H9 (cell line): ENCODE data around the gene ALG9. TPM values are rescaled to one million over a fixed set of nuclear protein-coding genes. Genes with fewer than 3 reads are reported as not detected.

ENCODE experiments used
- DNase-seq: peaks from one replicate; pipeline ENCODE4 v3.0.0-alpha.2; 2017
- H2AFZ ChIP-seq: one replicate; pipeline ENCODE4 v1.6.1; 2013; ENCODE audit warnings: mild to moderate bottlenecking, low read length, control low read depth, moderate library complexity
- H2AK5ac ChIP-seq: 2 replicates; pipeline ENCODE4 v1.6.1; 2013; ENCODE audit warnings: low read length, control low read depth, mixed read lengths; ENCODE audit not compliant: insufficient read length
- H2BK120ac ChIP-seq: one replicate; pipeline ENCODE4 v1.6.1; 2013; ENCODE audit warnings: low read depth, mild to moderate bottlenecking, low read length, control low read depth, inconsistent platforms; ENCODE audit not compliant: poor library complexity, severe bottlenecking
- H2BK12ac ChIP-seq: 2 replicates; pipeline ENCODE4 v1.6.1; 2013; ENCODE audit warnings: low read length, control low read depth, mixed read lengths, low read depth; ENCODE audit not compliant: insufficient read length
- H2BK15ac ChIP-seq: 2 replicates; pipeline ENCODE4 v1.6.1; 2013; ENCODE audit warnings: low read depth, low read length, control low read depth
- H2BK20ac ChIP-seq: one replicate; pipeline ENCODE4 v1.6.1; 2013; ENCODE audit warnings: low read depth, mild to moderate bottlenecking, low read length, control low read depth, inconsistent platforms; ENCODE audit not compliant: poor library complexity, severe bottlenecking
- H2BK5ac ChIP-seq: 2 replicates; pipeline ENCODE4 v1.6.1; 2013; ENCODE audit warnings: low read length, control low read depth, mixed read lengths; ENCODE audit not compliant: insufficient read length
- H3K14ac ChIP-seq: 2 replicates; pipeline ENCODE4 v1.6.1; 2013; ENCODE audit warnings: low read length, control low read depth; ENCODE audit not compliant: insufficient read depth
- H3K18ac ChIP-seq: 2 replicates; pipeline ENCODE4 v1.6.1; 2013; ENCODE audit warnings: low read depth, mild to moderate bottlenecking, mixed read lengths, low read length, control low read depth; ENCODE audit not compliant: insufficient read length
- H3K23ac ChIP-seq: 2 replicates; pipeline ENCODE4 v1.6.1; 2013; ENCODE audit warnings: low read length, control low read depth, mixed read lengths, low read depth; ENCODE audit not compliant: insufficient read length
- H3K23me2 ChIP-seq: 2 replicates; pipeline ENCODE4 v1.6.1; 2013; ENCODE audit warnings: low read depth, mild to moderate bottlenecking, mixed read lengths, low read length, control low read depth; ENCODE audit not compliant: insufficient read length, poor library complexity, severe bottlenecking
- H3K27ac ChIP-seq: 2 replicates; pipeline ENCODE4 v1.5.1; 2013; ENCODE audit warnings: low read length, control low read depth, mixed read lengths, low read depth; ENCODE audit not compliant: insufficient read length
- H3K27me3 ChIP-seq: 2 replicates; pipeline ENCODE4 v1.6.1; 2013; ENCODE audit warnings: low read length, control low read depth, inconsistent platforms; ENCODE audit not compliant: insufficient read depth
- H3K4ac ChIP-seq: 2 replicates; pipeline ENCODE4 v1.6.1; 2013; ENCODE audit warnings: low read depth, mild to moderate bottlenecking, control low read depth, inconsistent platforms, low read length, moderate library complexity
- H3K4me1 ChIP-seq: 2 replicates; pipeline ENCODE4 v1.6.1; 2013; ENCODE audit warnings: low read length, control low read depth, inconsistent platforms; ENCODE audit not compliant: insufficient read depth
- H3K4me2 ChIP-seq: 2 replicates; pipeline ENCODE4 v1.6.1; 2013; ENCODE audit warnings: low read length, control low read depth, mixed read lengths; ENCODE audit not compliant: insufficient read length, insufficient read depth
- H3K56ac ChIP-seq: 2 replicates; pipeline ENCODE4 v1.6.1; 2013; ENCODE audit warnings: low read depth, mild to moderate bottlenecking, mixed read lengths, low read length, control low read depth; ENCODE audit not compliant: insufficient read length
- H3K79me1 ChIP-seq: 2 replicates; pipeline ENCODE4 v1.6.1; 2013; ENCODE audit warnings: low read depth, mild to moderate bottlenecking, moderate library complexity, low read length, control low read depth, inconsistent platforms; ENCODE audit not compliant: insufficient read depth, poor library complexity, severe bottlenecking
- H3K79me2 ChIP-seq: 2 replicates; pipeline ENCODE4 v1.6.1; 2013; ENCODE audit warnings: low read length, control low read depth, inconsistent platforms; ENCODE audit not compliant: insufficient read depth
- H3K9ac ChIP-seq: 2 replicates; pipeline ENCODE4 v1.6.1; 2013; ENCODE audit warnings: low read length, control low read depth, mixed read lengths; ENCODE audit not compliant: insufficient read length; ENCODE audit errors: extremely low read depth
- H3K9me3 ChIP-seq: one replicate; pipeline ENCODE4 v1.6.1; 2013; ENCODE audit warnings: low read depth, low read length, inconsistent platforms; ENCODE audit not compliant: control insufficient read depth
- H3T11ph ChIP-seq: one replicate; pipeline ENCODE4 v1.6.1; 2013; ENCODE audit warnings: mild to moderate bottlenecking, low read length, control low read depth, inconsistent platforms
- H4K20me1 ChIP-seq: one replicate; pipeline ENCODE4 v1.6.1; 2013; ENCODE audit not compliant: control insufficient read depth, insufficient read length, insufficient read depth
- H4K5ac ChIP-seq: 2 replicates; pipeline ENCODE4 v1.6.1; 2013; ENCODE audit warnings: low read depth, mild to moderate bottlenecking, mixed read lengths, low read length, control low read depth; ENCODE audit not compliant: insufficient read length
- H4K8ac ChIP-seq: replicated peaks from 2 replicates; pipeline ENCODE4 v1.6.1; 2013; ENCODE audit warnings: low read length, control low read depth, mixed read lengths, low read depth; ENCODE audit not compliant: insufficient read length
- H4K91ac ChIP-seq: 2 replicates; pipeline ENCODE4 v1.6.1; 2013; ENCODE audit warnings: low read depth, mild to moderate bottlenecking, moderate library complexity, mixed read lengths, low read length, control low read depth; ENCODE audit not compliant: insufficient read length
- H3K27ac Mint-ChIP-seq, 3 experiments: 2 replicates in 2 of 3; 3 replicates in 1 of 3; pipeline ENCODE4 v1.8.0; 2020 to 2021; ENCODE audit warnings: mixed read lengths in 3 of 3, mild to moderate bottlenecking in 1 of 3, moderate library complexity in 1 of 3
- H3K27me3 Mint-ChIP-seq: 2 replicates; pipeline ENCODE4 v1.8.0; 2021; ENCODE audit warnings: low read depth, mild to moderate bottlenecking, moderate library complexity, mixed read lengths
- H3K36me3 Mint-ChIP-seq, 3 experiments: 2 replicates in 2 of 3; 3 replicates in 1 of 3; pipeline ENCODE4 v1.8.0; 2020 to 2021; ENCODE audit warnings: low read depth in 3 of 3, mixed read lengths in 3 of 3; ENCODE audit not compliant: insufficient read depth in 1 of 3
- H3K4me1 Mint-ChIP-seq, 2 experiments: 2 replicates each; pipeline ENCODE4 v1.8.0; 2020; ENCODE audit warnings: mixed read lengths in 2 of 2
- H3K4me3 Mint-ChIP-seq, 2 experiments: 2 replicates in 1 of 2; 3 replicates in 1 of 2; pipeline ENCODE4 v1.8.0; 2020 to 2021; ENCODE audit warnings: mild to moderate bottlenecking in 2 of 2, mixed read lengths in 2 of 2, moderate library complexity in 1 of 2
- H3K9me3 Mint-ChIP-seq, 2 experiments: 2 replicates in 1 of 2; 3 replicates in 1 of 2; pipeline ENCODE4 v1.8.0; 2020; ENCODE audit warnings: mild to moderate bottlenecking in 2 of 2, mixed read lengths in 2 of 2, moderate library complexity in 1 of 2
- WGBS: extraction: QIAGEN DNeasy Blood & Tissue Kit; methylation state at CpG from one replicate; pipeline ENCODE4 v1.1.7; 2013; ENCODE audit warnings: missing lambda C conversion rate, low lambda C conversion rate, mixed read lengths; ENCODE audit not compliant: insufficient read length; ENCODE audit errors: extremely low coverage; 5-methylcytosine and 5-hydroxymethylcytosine counted together
- total RNA-seq: library from RNA; stranded (reverse); gene quantifications from 2 replicates; pipeline ENCODE4 v1.2.1, GENCODE V29; 2021
- TF ChIP-seq, protein P1 (sequence below): fragments of 200-600 bp; sonication (generic); conservative IDR thresholded peaks from 3 replicates; pipeline ENCODE4 v1.8.0; 2021; ENCODE audit warnings: antibody characterized with exemption, mild to moderate bottlenecking

Gene ALG9
- total RNA-seq, 1 experiment from 2014 or later = 26.0 TPM

DNA sequence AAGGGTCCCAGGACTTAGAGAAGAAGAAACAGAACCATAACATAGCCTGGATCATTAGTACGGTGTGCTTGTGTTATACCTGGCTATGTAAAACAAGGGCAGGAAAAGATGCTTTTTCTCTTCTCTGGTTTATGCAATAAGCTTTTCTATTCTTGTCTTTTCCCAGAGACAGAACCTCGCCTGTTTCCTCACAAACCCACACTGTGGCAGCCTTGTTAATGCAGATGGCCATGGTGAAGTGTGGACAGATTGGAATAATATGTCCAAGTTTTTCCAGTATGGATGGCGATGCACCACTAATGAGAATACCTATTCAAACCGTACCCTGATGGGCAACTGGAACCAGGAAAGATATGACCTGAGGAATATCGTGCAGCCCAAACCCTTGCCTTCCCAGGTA lies 10.8 kb upstream of the ALG9 start:
- H3K4me1 Mint-ChIP-seq = peaks cover 5 to 10% of the 10 kb centered on the region in 2 experiments
- Histone ChIP-seq H2AFZ (no peak overlapping the region), H4K91ac (no peak overlapping the region), H3K18ac (no peak overlapping the region), H3K79me1 (no peaks in the 10 kb centered on the region), H3K27ac (no peak overlapping the region), H3K9ac (no peak overlapping the region), H4K5ac (no peak overlapping the region), H3K14ac (no peak overlapping the region), H2BK15ac (no peak overlapping the region), H3K4me2 (no peak overlapping the region), H2AK5ac (no peak overlapping the region), H3K27me3 (no peaks in the 10 kb centered on the region), H3K23ac (no peak overlapping the region), H3K4ac (no peak overlapping the region), H3T11ph (no peak overlapping the region), H2BK20ac (no peak overlapping the region), H3K56ac (no peak overlapping the region), H4K20me1 (no peaks in the 10 kb centered on the region), H4K8ac (no peak overlapping the region), H2BK12ac (no peak overlapping the region), H3K4me1 (no peaks in the 10 kb centered on the region; the same call in 1 of the 2 replicates), H3K23me2 (peaks cover 9% of the 10 kb centered on the region), H3K9me3 (no peaks in the 10 kb centered on the region), H2BK5ac (no peak overlapping the region), H3K79me2 (no peaks in the 10 kb centered on the region), H2BK120ac (no peak overlapping the region)
- H3K27ac Mint-ChIP-seq = no peak overlapping the region
- no peak for DNase-seq
- no CpG with 5 or more reads among the region's 5 CpGs for WGBS
- no peaks in the 10 kb centered on the region for H3K27me3 Mint-ChIP-seq
- TF ChIP-seq, protein P1, sequence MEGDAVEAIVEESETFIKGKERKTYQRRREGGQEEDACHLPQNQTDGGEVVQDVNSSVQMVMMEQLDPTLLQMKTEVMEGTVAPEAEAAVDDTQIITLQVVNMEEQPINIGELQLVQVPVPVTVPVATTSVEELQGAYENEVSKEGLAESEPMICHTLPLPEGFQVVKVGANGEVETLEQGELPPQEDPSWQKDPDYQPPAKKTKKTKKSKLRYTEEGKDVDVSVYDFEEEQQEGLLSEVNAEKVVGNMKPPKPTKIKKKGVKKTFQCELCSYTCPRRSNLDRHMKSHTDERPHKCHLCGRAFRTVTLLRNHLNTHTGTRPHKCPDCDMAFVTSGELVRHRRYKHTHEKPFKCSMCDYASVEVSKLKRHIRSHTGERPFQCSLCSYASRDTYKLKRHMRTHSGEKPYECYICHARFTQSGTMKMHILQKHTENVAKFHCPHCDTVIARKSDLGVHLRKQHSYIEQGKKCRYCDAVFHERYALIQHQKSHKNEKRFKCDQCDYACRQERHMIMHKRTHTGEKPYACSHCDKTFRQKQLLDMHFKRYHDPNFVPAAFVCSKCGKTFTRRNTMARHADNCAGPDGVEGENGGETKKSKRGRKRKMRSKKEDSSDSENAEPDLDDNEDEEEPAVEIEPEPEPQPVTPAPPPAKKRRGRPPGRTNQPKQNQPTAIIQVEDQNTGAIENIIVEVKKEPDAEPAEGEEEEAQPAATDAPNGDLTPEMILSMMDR = no peak
- H3K36me3 Mint-ChIP-seq = no peaks in the 10 kb centered on the region
- no peaks in the 10 kb centered on the region for H3K9me3 Mint-ChIP-seq
- H3K4me3 Mint-ChIP-seq = no peak overlapping the region
